Neural cell (in vitro differentiated cells): Measurements from ENCODE around the gene MPDZ.

Experiments
- CTCF ChIP-seq: fragments of 450-650 bp; IDR thresholded peaks from 2 replicates; pipeline ENCODE4 v1.5.1; 2014; ENCODE audit warnings: antibody characterized with exemption, mild to moderate bottlenecking, moderate library complexity; ENCODE audit not compliant: poor library complexity, severe bottlenecking
- EP300 ChIP-seq: fragments of 450-650 bp; conservative IDR thresholded peaks from 2 replicates; pipeline ENCODE4 v1.6.1; 2014; ENCODE audit warnings: antibody characterized with exemption, mild to moderate bottlenecking, moderate library complexity; ENCODE audit not compliant: poor library complexity, severe bottlenecking
- POLR2AphosphoS5 ChIP-seq: IDR thresholded peaks from 2 replicates; pipeline ENCODE4 v1.6.1; 2012
- REST ChIP-seq: IDR thresholded peaks from 2 replicates; pipeline ENCODE4 v1.6.1; 2012; ENCODE audit warnings: borderline replicate concordance

GRCh38 chr9:13213998-13214397, 65.5 kb downstream of the MPDZ start:
- no peak for TF ChIP-seq CTCF
- no peak for TF ChIP-seq EP300
- no peak for TF ChIP-seq REST
- TF ChIP-seq POLR2AphosphoS5 = no peak
